GM21576 (cell line): Measurements from ENCODE around the gene ADGRG3.

Experiments used
- ATAC-seq: cut with Tn5 transposase; IDR thresholded peaks from one replicate; pipeline ENCODE4 v1.9.1; 2021; ENCODE audit warnings: mild to moderate bottlenecking, moderate library complexity; ENCODE audit not compliant: unreplicated experiment

The ADGRG3 gene

GRCh38 chr16:57734308-57734924 lies 66.3 kb downstream of the ADGRG3 start:
- peak; percentile 2 for ATAC-seq

GRCh38 chr16:57734925-57735754 lies 67.0 kb downstream of the ADGRG3 start:
- peak; percentile 91 for ATAC-seq

GRCh38 chr16:57735755-57736418 lies 67.8 kb downstream of the ADGRG3 start, which contains the start of gene KATNB1:
TSS of gene KATNB1 (plus strand) at chr16:57735770. CDS start at chr16:57737244, 1,474 bp downstream.
- no peak for ATAC-seq

- no peak for ATAC-seq
Measured at GRCh38 chr16:57736419-57737351, 68.6 kb downstream of the ADGRG3 start.

GRCh38 chr16:57738844-57739243 lies 70.7 kb downstream of the ADGRG3 start:
- ATAC-seq, result no peak
